ENCODE data around the gene NMNAT3. TPM values are rescaled to one million over a fixed set of nuclear protein-coding genes. Genes with fewer than 3 reads are reported as not detected.

NMNAT3 gene
- total RNA-seq, 2 experiments from 2014 or later: 0.15 TPM; not detected in 1

GRCh38 chr3:139642996-139643395 lies 34.8 kb downstream of the NMNAT3 start:
- intact Hi-C loops (cut with micrococcal nuclease; ENCODE audit: unreplicated experiment): no loop called here
- no peaks in the 10 kb centered on the region for H3K36me3 ChIP-seq (ENCODE audit: insufficient read depth, low read length)
- DNase-seq (ENCODE audit: low spot score): no peak
- ChIA-PET CTCF (ENCODE audit: unreplicated experiment) (no interaction called here), POLR2A (no interaction called here)
- no peak overlapping the region for H3K4me3 ChIP-seq (ENCODE audit: low read depth, low read length, poor library complexity, severe bottlenecking)
- TF ChIP-seq, protein P1, sequence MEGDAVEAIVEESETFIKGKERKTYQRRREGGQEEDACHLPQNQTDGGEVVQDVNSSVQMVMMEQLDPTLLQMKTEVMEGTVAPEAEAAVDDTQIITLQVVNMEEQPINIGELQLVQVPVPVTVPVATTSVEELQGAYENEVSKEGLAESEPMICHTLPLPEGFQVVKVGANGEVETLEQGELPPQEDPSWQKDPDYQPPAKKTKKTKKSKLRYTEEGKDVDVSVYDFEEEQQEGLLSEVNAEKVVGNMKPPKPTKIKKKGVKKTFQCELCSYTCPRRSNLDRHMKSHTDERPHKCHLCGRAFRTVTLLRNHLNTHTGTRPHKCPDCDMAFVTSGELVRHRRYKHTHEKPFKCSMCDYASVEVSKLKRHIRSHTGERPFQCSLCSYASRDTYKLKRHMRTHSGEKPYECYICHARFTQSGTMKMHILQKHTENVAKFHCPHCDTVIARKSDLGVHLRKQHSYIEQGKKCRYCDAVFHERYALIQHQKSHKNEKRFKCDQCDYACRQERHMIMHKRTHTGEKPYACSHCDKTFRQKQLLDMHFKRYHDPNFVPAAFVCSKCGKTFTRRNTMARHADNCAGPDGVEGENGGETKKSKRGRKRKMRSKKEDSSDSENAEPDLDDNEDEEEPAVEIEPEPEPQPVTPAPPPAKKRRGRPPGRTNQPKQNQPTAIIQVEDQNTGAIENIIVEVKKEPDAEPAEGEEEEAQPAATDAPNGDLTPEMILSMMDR (conservative IDR thresholded peaks at IDR 0.05; ENCODE audit: low read length): no peak
- TF ChIP-seq EZH2phosphoT487 (IDR thresholded peaks at IDR 0.05; ENCODE audit: borderline replicate concordance, low read depth, low read length): no peak
- H4K20me1 ChIP-seq (ENCODE audit: insufficient read depth, low read length): no peaks in the 10 kb centered on the region
- H3K4me2 ChIP-seq (ENCODE audit: low read length): no peak overlapping the region
- no peaks in the 10 kb centered on the region for H3K9me2 ChIP-seq (ENCODE audit: insufficient read depth, low read length)
- no peaks in the 10 kb centered on the region for H3K9me3 ChIP-seq (ENCODE audit: low read length)
- BruUV-seq (replicated peaks): no TSS peak
- H3K79me2 ChIP-seq (ENCODE audit: insufficient read depth, low read depth, low read length): no peaks in the 10 kb centered on the region
- H3K27ac ChIP-seq (ENCODE audit: low read depth, low read length, poor library complexity, severe bottlenecking): no peak overlapping the region
- no peaks in the 10 kb centered on the region for H3K4me1 ChIP-seq (ENCODE audit: insufficient read depth, low read length, poor library complexity, severe bottlenecking)
- H2AFZ ChIP-seq (ENCODE audit: low read length): no peak overlapping the region

DNA sequence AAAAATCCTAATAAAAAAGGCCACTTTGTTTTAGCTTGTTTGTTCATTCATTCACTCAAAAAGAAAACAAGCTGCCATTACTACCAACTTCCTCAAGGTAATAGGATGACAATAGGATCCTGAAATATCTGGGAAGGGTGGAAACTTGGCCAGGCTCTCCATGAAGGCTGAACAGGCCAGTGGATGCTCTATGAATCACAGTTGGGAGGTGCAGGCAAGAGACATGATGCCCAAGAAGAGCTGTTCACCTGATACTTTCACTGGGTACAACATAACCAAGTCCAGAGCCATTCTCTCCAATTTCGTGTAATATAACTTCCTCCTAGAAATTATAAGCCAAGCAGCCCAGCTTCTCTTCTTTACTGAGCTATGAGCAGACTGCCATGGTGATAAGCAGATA lies 37.3 kb downstream of the NMNAT3 start:
- no peak overlapping the region for H2AFZ ChIP-seq (ENCODE audit: low read length)
- no peaks in the 10 kb centered on the region for H3K79me2 ChIP-seq (ENCODE audit: insufficient read depth, low read depth, low read length)
- H3K9me2 ChIP-seq (ENCODE audit: insufficient read depth, low read length): no peaks in the 10 kb centered on the region
- no peak for TF ChIP-seq EZH2phosphoT487 (IDR thresholded peaks at IDR 0.05; ENCODE audit: borderline replicate concordance, low read depth, low read length)
- TF ChIP-seq, protein P1 (conservative IDR thresholded peaks at IDR 0.05; ENCODE audit: low read length): no peak
- intact Hi-C loops (cut with micrococcal nuclease; ENCODE audit: unreplicated experiment): no loop called here
- ChIA-PET CTCF (ENCODE audit: unreplicated experiment) (no interaction called here), POLR2A (no interaction called here)
- H3K36me3 ChIP-seq (ENCODE audit: insufficient read depth, low read length): no peaks in the 10 kb centered on the region
- H3K9me3 ChIP-seq (ENCODE audit: low read length): no peaks in the 10 kb centered on the region
- DNase-seq (ENCODE audit: low spot score): no peak
- BruUV-seq (replicated peaks): no TSS peak
- no peak overlapping the region for H3K4me2 ChIP-seq (ENCODE audit: low read length)
- H3K27ac ChIP-seq (ENCODE audit: low read depth, low read length, poor library complexity, severe bottlenecking): no peak overlapping the region
- H3K4me3 ChIP-seq (ENCODE audit: low read depth, low read length, poor library complexity, severe bottlenecking): no peak overlapping the region
- no peaks in the 10 kb centered on the region for H3K4me1 ChIP-seq (ENCODE audit: insufficient read depth, low read length, poor library complexity, severe bottlenecking)
- no peaks in the 10 kb centered on the region for H4K20me1 ChIP-seq (ENCODE audit: insufficient read depth, low read length)

GRCh38 chr3:139639662-139640061 lies 38.1 kb downstream of the NMNAT3 start:
- H3K4me3 ChIP-seq (ENCODE audit: low read depth, low read length, poor library complexity, severe bottlenecking): no peak overlapping the region
- H3K4me2 ChIP-seq (ENCODE audit: low read length): no peak overlapping the region
- no peak overlapping the region for H2AFZ ChIP-seq (ENCODE audit: low read length)
- H4K20me1 ChIP-seq (ENCODE audit: insufficient read depth, low read length): no peaks in the 10 kb centered on the region
- no TSS peak for BruUV-seq (replicated peaks)
- intact Hi-C loops (cut with micrococcal nuclease; ENCODE audit: unreplicated experiment): no loop called here
- ChIA-PET CTCF (ENCODE audit: unreplicated experiment) (no interaction called here), POLR2A (no interaction called here)
- H3K9me3 ChIP-seq (ENCODE audit: low read length): no peaks in the 10 kb centered on the region
- H3K79me2 ChIP-seq (ENCODE audit: insufficient read depth, low read depth, low read length): no peaks in the 10 kb centered on the region
- no peaks in the 10 kb centered on the region for H3K9me2 ChIP-seq (ENCODE audit: insufficient read depth, low read length)
- no peak overlapping the region for H3K27ac ChIP-seq (ENCODE audit: low read depth, low read length, poor library complexity, severe bottlenecking)
- H3K36me3 ChIP-seq (ENCODE audit: insufficient read depth, low read length): no peaks in the 10 kb centered on the region
- H3K4me1 ChIP-seq (ENCODE audit: insufficient read depth, low read length, poor library complexity, severe bottlenecking): no peaks in the 10 kb centered on the region
- DNase-seq (ENCODE audit: low spot score): no peak
- no peak for TF ChIP-seq EZH2phosphoT487 (IDR thresholded peaks at IDR 0.05; ENCODE audit: borderline replicate concordance, low read depth, low read length)
- TF ChIP-seq, protein P1 (conservative IDR thresholded peaks at IDR 0.05; ENCODE audit: low read length): no peak
